Upper lobe of left lung (tissue), 4 donors: ENCODE measurements around the gene CEBPA.

Experiments used
- CTCF ChIP-seq, 6 experiments: fragments of 450-650 bp in 4 of 6; fragments of 200-600 bp in 2 of 6; sonication (generic) in 2 of 6; IDR thresholded peaks; one replicate each; pipeline ENCODE4 v1.5.1; 2016 to 2019; ENCODE audit warnings: antibody characterized with exemption in 6 of 6
- EP300 ChIP-seq, 4 donors: sonication (generic); formaldehyde crosslinking; IDR thresholded peaks; one replicate each; pipeline ENCODE4 v1.5.1; 2017; ENCODE audit warnings: antibody characterized with exemption in 4 of 4, control low read depth in 2 of 4
- POLR2A ChIP-seq, 4 donors: fragments of 450-650 bp; IDR thresholded peaks; one replicate each; pipeline ENCODE4 v1.5.1; 2016 to 2017; ENCODE audit warnings: antibody characterized with exemption in 4 of 4, mild to moderate bottlenecking in 2 of 4

DNA sequence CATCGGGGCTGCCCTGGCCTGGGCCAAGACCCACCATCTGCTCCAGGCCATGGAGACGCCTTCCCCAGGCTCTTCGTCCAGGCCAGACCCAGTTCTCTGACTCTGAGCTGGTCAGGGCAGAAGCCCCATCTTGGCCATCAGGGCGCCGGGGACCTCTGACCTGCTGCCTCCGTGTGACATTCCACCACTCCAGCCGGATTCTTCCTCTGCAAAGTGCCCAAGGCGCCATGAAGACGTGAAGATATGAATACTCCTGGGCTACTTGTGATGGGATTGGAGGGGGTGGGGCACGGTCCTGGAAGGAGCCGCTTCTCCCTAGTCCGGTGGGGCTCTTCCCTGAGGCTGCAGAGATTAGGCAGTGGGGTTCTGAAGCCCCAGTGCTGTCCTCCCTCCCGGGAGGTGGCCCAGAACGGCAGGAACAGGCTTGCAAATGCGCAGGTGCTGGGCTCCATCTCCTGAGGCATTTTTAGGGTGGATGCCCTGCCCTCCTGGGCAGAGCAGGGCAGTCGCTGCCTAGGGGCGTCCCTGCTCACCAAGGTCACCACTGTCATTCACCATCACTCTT is 50.7 kb downstream of the CEBPA start:
- no peak for TF ChIP-seq CTCF (IDR thresholded peaks at IDR 0.05)
- TF ChIP-seq POLR2A (IDR thresholded peaks at IDR 0.05) = no peak
- no peak for TF ChIP-seq EP300 (IDR thresholded peaks at IDR 0.05)
